Measurements from ENCODE around the gene UGGT2. TPM values are rescaled to one million over a fixed set of nuclear protein-coding genes. Genes with fewer than 3 reads are reported as not detected.
"Not testable (repeated sequence)": the region's sequence is repeated elsewhere in the genome, so short reads cannot be mapped to it uniquely, and the experiment has no call there.

The UGGT2 gene
- total RNA-seq, 1 donor from 2014 or later, result 6.5 TPM

GRCh38 chr13:96000069-96000468 lies 53.1 kb downstream of the UGGT2 start:
- H3K27ac Mint-ChIP-seq, result no peak overlapping the region
- H3K9me3 Mint-ChIP-seq, result no peaks in the 10 kb centered on the region
- intact Hi-C loops (cut with micrococcal nuclease), result no loop called here
- no peak for TF ChIP-seq CTCF (IDR thresholded peaks at IDR 0.05)
- H3K4me3 Mint-ChIP-seq, result no peak overlapping the region
- no peaks in the 10 kb centered on the region for H3K4me1 Mint-ChIP-seq
- ATAC-seq (ENCODE audit: low read depth) (no peak), DNase-seq (no peak)
- H3K36me3 Mint-ChIP-seq (ENCODE audit: low read depth), result no peaks in the 10 kb centered on the region
- POLR2A ChIA-PET, result no interaction called here
- CTCF ChIA-PET, result no interaction called here
- no peaks in the 10 kb centered on the region for H3K27me3 Mint-ChIP-seq

- Mint-ChIP-seq H3K27ac (no peak overlapping the region), H3K4me1 (no peaks in the 10 kb centered on the region), H3K9me3 (no peaks in the 10 kb centered on the region), H3K36me3 (ENCODE audit: low read depth) (no peaks in the 10 kb centered on the region), H3K27me3 (no peaks in the 10 kb centered on the region), H3K4me3 (no peak overlapping the region)
- TF ChIP-seq CTCF (IDR thresholded peaks at IDR 0.05), result no peak
- intact Hi-C loops (cut with micrococcal nuclease), result no loop called here
- DNase-seq (no peak), ATAC-seq (ENCODE audit: low read depth) (no peak)
- ChIA-PET POLR2A (no interaction called here), CTCF (no interaction called here)
Observed at GRCh38 chr13:95987841-95988240, 65.4 kb downstream of the UGGT2 start.

- POLR2A ChIA-PET, result no interaction called here
- ATAC-seq (ENCODE audit: low read depth) (no peak), DNase-seq (no peak)
- H3K27ac Mint-ChIP-seq, result no peak overlapping the region
- H3K4me3 Mint-ChIP-seq, result no peak overlapping the region
- intact Hi-C loops (cut with micrococcal nuclease), result no loop called here
- TF ChIP-seq CTCF (IDR thresholded peaks at IDR 0.05), result no peak
- no peaks in the 10 kb centered on the region for H3K9me3 Mint-ChIP-seq
- no peaks in the 10 kb centered on the region for H3K27me3 Mint-ChIP-seq
- CTCF ChIA-PET, result no interaction called here
- no peaks in the 10 kb centered on the region for H3K4me1 Mint-ChIP-seq
- no peaks in the 10 kb centered on the region for H3K36me3 Mint-ChIP-seq (ENCODE audit: low read depth)
Observed at GRCh38 chr13:95982144-95982543, 71.1 kb downstream of the UGGT2 start.

GRCh38 chr13:95972651-95973050 lies 80.5 kb downstream of the UGGT2 start:
- H3K27me3 Mint-ChIP-seq; H3K36me3 Mint-ChIP-seq (ENCODE audit: low read depth); H3K27ac Mint-ChIP-seq; H3K4me1 Mint-ChIP-seq; CTCF ChIA-PET; H3K4me3 Mint-ChIP-seq; ATAC-seq (ENCODE audit: low read depth); H3K9me3 Mint-ChIP-seq; DNase-seq; POLR2A ChIA-PET; intact Hi-C loops (cut with micrococcal nuclease): not testable (repeated sequence)

- Mint-ChIP-seq H3K9me3 (peaks cover 3% of the 10 kb centered on the region), H3K36me3 (ENCODE audit: low read depth) (no peaks in the 10 kb centered on the region), H3K4me3 (no peak overlapping the region), H3K27ac (no peak overlapping the region), H3K4me1 (no peaks in the 10 kb centered on the region), H3K27me3 (no peaks in the 10 kb centered on the region)
- ChIA-PET POLR2A (no interaction called here), CTCF (no interaction called here)
- no peak for TF ChIP-seq CTCF (IDR thresholded peaks at IDR 0.05)
- intact Hi-C loops (cut with micrococcal nuclease), result no loop called here
- no peak for ATAC-seq (ENCODE audit: low read depth)
- DNase-seq, result no peak
Observed at GRCh38 chr13:95970878-95971277, 82.3 kb downstream of the UGGT2 start.

GRCh38 chr13:95968906-95969305 lies 84.3 kb downstream of the UGGT2 start:
- Mint-ChIP-seq H3K36me3 (ENCODE audit: low read depth) (no peaks in the 10 kb centered on the region), H3K27ac (no peak overlapping the region), H3K4me1 (no peaks in the 10 kb centered on the region), H3K9me3 (peaks cover 7% of the 10 kb centered on the region), H3K4me3 (no peak overlapping the region), H3K27me3 (no peaks in the 10 kb centered on the region)
- no peak for ATAC-seq (ENCODE audit: low read depth)
- intact Hi-C loops (cut with micrococcal nuclease), result no loop called here
- TF ChIP-seq CTCF (IDR thresholded peaks at IDR 0.05), result no peak
- CTCF ChIA-PET, result no interaction called here
- POLR2A ChIA-PET, result no interaction called here
- DNase-seq, result no peak

Data from activated B cell treated with CpG ODN at 0.5 μM for 24 hours (primary cell).